Measurements from ENCODE around the gene PPFIA4.
"Not testable (repeated sequence)": the region's sequence is repeated elsewhere in the genome, so short reads cannot be mapped to it uniquely, and the experiment has no call there.

PPFIA4 gene

GRCh38 chr1:203017061-203017460, 9.2 kb upstream of the PPFIA4 start:
- no peak for DNase-seq

- no peak for DNase-seq
These were observed 8.6 kb upstream of the PPFIA4 start for GRCh38 chr1:203017692-203018091.

GRCh38 chr1:203022855-203023254, 3.4 kb upstream of the PPFIA4 start:
- DNase-seq: not testable (repeated sequence)

GRCh38 chr1:203025686-203026030, 633 bp upstream of the PPFIA4 start:
- DNase-seq: peak in 3 of 58 donors; percentile 19 to 70 (median 58)

- peak in 4 of 58 donors; percentile 21 to 32 (median 24) for DNase-seq
These were observed 674 bp downstream of the PPFIA4 start for GRCh38 chr1:203026666-203027663.

DNA sequence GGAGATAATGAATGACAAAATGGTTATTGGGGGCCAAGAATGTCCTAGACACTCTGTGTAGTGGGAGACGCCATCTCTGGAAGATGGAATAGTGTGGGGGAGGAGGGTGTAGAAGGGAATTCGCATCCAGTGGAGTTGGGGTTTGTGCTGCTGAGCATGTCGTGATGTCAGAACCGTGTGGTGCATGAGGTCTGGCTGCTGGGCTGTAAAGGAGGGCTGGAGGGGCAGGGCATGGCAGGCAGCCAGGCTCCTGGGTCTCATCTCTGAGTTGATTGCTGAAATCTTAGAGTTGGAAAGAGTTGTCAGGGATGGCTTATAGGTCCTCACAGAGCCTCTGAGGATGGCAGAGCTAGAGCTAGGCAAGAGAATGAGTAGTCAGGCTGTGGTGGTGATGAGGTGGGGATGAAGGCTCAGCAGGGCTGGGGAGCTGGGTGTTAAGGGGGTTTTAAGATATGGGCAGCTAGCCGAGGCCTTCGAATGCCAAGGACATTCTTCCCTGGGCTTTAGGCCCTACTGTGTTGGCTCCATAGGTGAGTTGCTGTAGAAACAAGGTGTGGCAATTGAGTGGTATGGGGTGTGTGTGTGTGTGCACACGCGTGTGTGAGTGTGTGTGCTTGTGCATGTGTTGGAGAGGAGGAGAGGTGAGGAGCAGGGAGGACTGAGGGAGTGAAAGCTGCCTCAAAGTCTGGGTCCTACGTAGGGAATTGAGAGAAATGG, 1.9 kb downstream of the PPFIA4 start:
- peak in 5 of 58 donors; percentile 24 to 33 (median 29) for DNase-seq

DNA sequence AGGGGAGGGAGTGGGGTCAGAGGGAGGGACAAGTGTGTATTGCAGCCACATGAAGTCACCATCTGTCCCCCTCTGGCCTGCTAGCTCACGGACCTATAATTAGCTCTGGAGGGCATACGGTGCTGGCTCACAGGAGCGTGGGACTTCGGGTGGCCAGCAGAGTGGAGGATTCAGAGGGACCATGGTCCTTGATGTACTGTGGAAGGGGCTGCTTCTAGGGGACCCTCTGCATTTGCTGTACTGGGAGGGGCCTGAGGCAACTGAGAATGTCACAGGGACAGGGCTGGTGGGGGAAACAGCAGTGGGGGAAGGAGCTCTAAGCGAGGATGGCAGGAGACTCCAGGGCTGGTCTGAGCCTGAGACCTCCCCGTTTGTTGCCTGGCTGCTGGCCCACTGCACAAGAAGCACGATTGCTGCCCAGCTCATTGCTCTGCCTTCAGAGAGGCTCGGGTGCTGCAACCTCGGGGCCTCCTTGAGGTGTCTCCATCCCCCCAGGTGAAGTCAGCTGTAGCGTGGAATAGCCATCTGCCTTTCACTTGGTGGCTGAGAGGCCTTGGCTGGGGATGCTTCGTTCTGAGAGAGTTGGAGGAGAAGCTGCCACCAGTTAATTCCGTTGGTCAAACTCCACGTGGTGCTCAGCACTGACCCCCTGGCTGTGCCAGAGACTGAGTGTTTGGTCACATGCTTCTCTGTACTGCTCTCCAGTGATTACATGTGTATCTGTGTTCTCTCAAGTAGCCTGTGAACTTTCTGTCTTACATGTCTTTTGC, 2.7 kb downstream of the PPFIA4 start:
- peak in 1 of 58 donors; percentile 49 for DNase-seq

DNA sequence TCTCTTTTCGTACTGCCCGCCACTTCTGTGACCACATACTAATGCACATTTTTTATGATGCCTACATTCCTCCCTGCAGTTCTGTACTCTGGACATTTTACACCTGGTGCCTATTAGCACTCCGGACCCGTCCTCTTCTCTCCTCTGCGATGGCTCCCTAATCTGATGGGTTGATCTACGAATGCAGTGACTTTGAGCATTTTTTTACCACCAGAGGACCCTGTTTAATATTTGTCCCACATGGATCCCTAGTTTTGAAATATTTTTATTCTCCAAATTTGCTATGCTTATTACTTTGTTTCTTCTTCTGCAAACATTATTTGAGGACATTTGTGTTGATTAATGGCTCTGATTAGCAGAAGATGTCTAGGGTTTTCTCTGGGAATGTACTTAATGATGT, 5.2 kb downstream of the PPFIA4 start:
- DNase-seq: no peak

GRCh38 chr1:203033287-203033686, 7.0 kb downstream of the PPFIA4 start:
- DNase-seq: no peak

GRCh38 chr1:203033917-203034316, 7.6 kb downstream of the PPFIA4 start:
- DNase-seq: no peak

- DNase-seq: no peak
These were observed 8.3 kb downstream of the PPFIA4 start for GRCh38 chr1:203034422-203035110.

DNA sequence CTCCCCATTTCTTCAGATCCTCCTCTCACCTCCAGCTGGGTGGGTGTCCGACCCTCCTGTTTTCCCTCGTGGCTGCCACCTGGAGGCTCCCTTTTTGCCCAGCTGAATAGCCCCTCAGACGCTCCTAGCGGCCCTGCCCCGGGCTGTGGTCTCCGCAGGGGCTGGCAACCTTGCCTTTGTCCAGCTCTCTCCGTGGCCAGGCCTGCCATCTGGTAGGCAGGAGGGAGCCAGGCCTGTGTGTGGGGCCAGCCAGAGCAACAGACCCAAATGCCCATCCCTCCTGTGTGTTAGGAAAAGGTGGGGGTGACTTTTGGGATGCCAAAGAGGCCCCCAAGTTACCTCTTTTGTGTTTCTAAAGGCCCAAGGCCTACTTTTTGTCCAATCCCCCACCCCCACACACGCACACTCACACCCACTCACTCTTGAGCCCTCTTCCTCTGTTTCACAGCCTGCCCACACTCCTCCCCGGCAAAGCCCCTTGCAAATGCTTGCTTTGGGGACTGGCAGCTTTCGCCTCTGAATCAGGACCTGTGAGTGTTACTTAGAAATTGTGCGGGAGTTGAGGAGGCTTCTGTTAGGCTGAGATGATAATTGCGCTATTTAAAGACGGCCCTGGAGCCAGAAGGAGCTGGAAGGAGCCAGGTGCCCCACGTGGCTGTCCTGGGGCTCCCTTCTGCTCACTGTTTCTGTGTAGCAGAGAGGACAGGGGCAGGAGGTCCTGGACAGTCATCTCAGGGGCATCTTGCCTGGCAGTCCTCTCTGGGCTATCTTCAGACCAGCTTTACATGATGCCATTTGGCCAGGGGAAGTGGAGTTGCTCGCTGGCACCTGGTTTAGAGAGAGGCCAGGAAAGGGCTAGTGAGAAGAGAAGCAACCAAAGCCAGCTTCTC, 9.1 kb downstream of the PPFIA4 start:
- DNase-seq: peak in 10 of 58 donors; percentile 19 to 62 (median 29)

DNA sequence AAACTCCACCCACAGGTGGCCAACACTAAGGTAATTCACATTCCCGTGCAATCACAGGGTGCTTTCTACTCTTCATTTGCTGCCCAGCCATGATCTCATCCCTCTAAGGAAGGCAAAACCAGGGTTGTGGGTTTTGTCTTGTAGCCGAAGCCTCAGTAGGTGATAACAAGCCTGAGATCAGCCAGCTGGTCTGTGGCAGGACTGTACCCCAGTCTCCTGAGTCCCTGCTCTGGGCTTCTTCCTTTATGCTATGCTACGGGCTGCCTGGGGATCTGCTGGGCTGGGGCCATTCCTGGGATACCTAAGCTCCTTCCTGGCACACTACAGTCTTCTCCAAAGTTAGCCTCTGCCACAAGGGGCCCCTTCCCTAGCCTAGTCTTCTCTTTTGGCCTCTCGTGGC, 9.8 kb downstream of the PPFIA4 start:
- DNase-seq: no peak

DNA sequence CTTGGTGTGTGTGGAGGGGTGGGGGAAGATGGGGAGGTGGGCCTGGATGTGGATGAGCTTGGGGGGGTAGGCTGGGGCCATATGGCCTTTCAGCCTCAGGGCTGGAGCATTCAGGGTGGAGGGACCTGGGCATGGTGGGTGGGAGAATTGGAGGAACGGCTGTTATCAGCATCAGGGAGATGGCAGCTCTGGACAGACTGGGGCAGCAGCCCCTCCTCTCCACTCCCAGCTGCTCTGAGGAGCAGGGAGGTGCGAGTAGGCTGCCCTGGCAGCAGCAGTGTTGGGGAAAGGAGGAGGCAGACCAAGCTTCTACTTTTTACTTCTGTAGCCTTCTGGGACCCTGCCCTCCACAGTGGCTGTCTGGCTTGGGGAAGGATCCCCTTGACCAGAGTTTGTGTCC, 10.2 kb downstream of the PPFIA4 start:
- no peak for DNase-seq

- no peak for DNase-seq
These were observed 11.4 kb downstream of the PPFIA4 start for GRCh38 chr1:203037509-203038190.

- DNase-seq: peak in 47 of 58 donors; percentile 37 to 91 (median 65)
These were observed 12.0 kb downstream of the PPFIA4 start for GRCh38 chr1:203038217-203038741.

DNA sequence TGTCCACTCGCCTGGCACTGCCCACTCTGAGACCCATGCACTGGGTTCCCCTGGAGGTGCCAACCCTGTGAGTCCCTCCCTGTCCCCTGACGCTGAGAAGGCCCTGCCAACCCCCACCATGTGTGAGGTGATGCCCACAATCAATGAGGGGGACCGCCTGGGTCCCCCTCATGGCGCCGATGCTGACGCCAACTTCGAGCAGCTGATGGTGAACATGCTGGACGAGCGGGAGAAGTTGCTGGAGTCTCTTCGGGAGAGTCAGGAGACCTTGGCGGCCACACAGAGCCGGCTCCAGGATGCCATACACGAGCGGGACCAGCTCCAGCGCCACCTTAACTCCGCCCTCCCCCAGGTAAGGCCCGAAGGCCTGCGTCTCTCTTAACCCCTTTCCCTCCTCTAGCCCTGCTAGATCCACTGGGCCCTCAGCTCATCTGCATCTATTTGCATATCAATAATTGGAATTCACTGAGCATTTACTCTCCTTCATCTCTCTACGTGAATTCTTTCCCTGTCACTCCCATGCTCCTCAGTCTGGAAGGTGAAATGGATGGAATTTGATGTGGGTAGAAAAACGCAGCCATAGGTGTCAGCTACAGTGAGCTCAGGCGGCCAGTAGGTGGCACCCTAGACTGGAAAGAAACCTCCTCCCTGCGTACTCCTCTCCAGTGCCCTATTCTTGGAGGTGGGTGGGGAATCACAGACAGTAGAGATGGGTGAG, 12.8 kb downstream of the PPFIA4 start:
- peak in 49 of 58 donors; percentile 20 to 85 (median 60) for DNase-seq

All from anterior cingulate cortex (tissue), 58 donors.